Body of pancreas (tissue), 4 donors: Measurements from ENCODE around the gene NPW. TPM values are rescaled to one million over a fixed set of nuclear protein-coding genes. Genes with fewer than 3 reads are reported as not detected.

Experiments used
- ATAC-seq: fragments of 150-250 bp; one replicate; pipeline ENCODE4 v1.9.1; 2016
- DNase-seq, 4 donors: peaks; one replicate each; pipeline ENCODE4 v3.0.0-alpha.2; 2019
- H3K27ac ChIP-seq, 4 donors: fragments of 200-600 bp; sonication (generic); 1 replicate in 3 of 4; 2 replicates in 1 of 4; pipeline versions ENCODE4 v1.5.1 to v1.6.1; 2016 to 2019; ENCODE audit warnings: mild to moderate bottlenecking in 1 of 4, mixed read lengths in 1 of 4, moderate library complexity in 1 of 4
- H3K27me3 ChIP-seq, 2 donors: fragments of 200-600 bp; sonication (generic); one replicate each; pipeline ENCODE4 v1.6.0; 2016; ENCODE audit warnings: mild to moderate bottlenecking in 1 of 2
- H3K36me3 ChIP-seq, 2 donors: fragments of 200-600 bp; sonication (generic); replicated peaks in 1 of 2; 2 replicates each; pipeline ENCODE4 v1.5.1; 2016; ENCODE audit warnings: low read depth in 2 of 2; ENCODE audit not compliant: insufficient read depth in 1 of 2
- H3K4me1 ChIP-seq: fragments of 200-600 bp; sonication (generic); one replicate; pipeline ENCODE4 v1.6.0; 2016
- H3K4me3 ChIP-seq, 2 donors: fragments of 200-600 bp; sonication (generic); 1 replicate in 1 of 2; 2 replicates in 1 of 2; pipeline ENCODE4 v1.5.1; 2016 to 2019
- H3K9me3 ChIP-seq, 3 donors: fragments of 200-600 bp; sonication (generic); 1 replicate in 2 of 3; 2 replicates in 1 of 3; pipeline ENCODE4 v1.5.1; 2016
- CTCF ChIP-seq, 7 experiments: fragments of 450-650 bp in 4 of 7; fragments of 200-600 bp in 3 of 7; sonication (generic) in 3 of 7; IDR thresholded peaks; one replicate each; pipeline ENCODE4 v1.5.1; 2016 to 2019; ENCODE audit warnings: antibody characterized with exemption in 7 of 7
- POLR2A ChIP-seq, 3 donors: fragments of 450-650 bp; IDR thresholded peaks; one replicate each; pipeline ENCODE4 v1.6.1; 2016; ENCODE audit warnings: antibody characterized with exemption in 3 of 3, mild to moderate bottlenecking in 2 of 3
- WGBS, 2 donors: methylation state at CpG; one replicate each; pipeline ENCODE4 v1.1.5; 2017; 5-methylcytosine and 5-hydroxymethylcytosine counted together
- intact Hi-C: fragments of 100-400 bp; cut with DNase I; formaldehyde crosslinking; loops from one replicate; pipeline ENCODE4 v1.15.1; 2023
- total RNA-seq, 2 donors: library from RNA; depleted of rRNA; stranded (reverse); fragments of >200 nt; gene quantifications; one replicate each; pipeline ENCODE4 v1.1.0, GENCODE V29; 2016

NPW gene
- total RNA-seq, 2 donors from 2014 or later: not detected

DNA sequence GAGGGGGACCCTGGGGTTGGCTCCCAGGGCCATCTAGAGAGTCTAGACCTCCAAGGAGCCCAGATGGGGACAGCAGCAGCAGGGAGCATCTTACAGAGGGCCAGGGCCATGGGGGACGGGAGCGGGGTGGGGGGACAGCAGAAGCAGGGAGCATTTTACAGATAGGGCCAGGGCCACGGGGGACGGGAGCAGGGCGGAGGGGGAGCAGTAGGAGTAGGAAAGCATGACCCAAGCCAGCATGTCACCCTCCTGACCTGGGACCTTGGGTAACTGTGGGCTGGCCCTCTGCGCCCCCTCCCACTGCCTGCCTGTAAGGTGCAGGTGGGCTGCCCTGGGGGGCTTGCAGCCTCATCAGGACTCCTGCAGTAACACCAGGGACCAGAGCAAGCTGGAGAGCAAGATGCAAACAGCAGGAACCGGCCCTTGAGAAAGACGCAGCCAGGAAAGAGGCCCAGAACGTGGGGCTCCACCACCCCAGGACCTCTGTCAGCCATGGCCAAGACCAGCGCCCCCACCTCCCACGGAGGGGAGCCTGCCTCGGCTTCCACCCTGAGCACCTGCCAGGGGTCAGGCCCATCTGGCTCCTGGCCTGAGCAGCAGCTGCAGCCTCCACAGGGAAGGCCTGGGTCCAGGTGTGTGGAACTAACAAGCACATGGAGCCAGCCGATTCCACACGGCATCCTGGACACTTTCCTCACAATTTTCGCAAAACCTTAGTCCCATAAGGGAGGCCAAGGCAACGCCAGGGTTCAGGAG lies 12.3 kb upstream of the NPW start:
- Histone ChIP-seq H3K27me3 (no peaks in the 10 kb centered on the region), H3K4me3 (no peak overlapping the region), H3K9me3 (no peaks in the 10 kb centered on the region), H3K27ac (peak overlapping the region; percentile 33 to 96 (median 78)), H3K4me1 (peaks cover 66% of the 10 kb centered on the region), H3K36me3 (peaks cover under 1 to 3% of the 10 kb centered on the region in 2 donors)
- DNase-seq (peak in 3 of 4 donors; percentile 53 to 63 (median 58)), ATAC-seq (no peak)
- 43 to 55% methylated on average over 8 to 16 of the region's 16 CpGs for WGBS, 2 donors
- TF ChIP-seq CTCF (IDR thresholded peaks at IDR 0.05) (no peak), POLR2A (IDR thresholded peaks at IDR 0.05) (no peak)
- intact Hi-C loops: no loop called here

DNA sequence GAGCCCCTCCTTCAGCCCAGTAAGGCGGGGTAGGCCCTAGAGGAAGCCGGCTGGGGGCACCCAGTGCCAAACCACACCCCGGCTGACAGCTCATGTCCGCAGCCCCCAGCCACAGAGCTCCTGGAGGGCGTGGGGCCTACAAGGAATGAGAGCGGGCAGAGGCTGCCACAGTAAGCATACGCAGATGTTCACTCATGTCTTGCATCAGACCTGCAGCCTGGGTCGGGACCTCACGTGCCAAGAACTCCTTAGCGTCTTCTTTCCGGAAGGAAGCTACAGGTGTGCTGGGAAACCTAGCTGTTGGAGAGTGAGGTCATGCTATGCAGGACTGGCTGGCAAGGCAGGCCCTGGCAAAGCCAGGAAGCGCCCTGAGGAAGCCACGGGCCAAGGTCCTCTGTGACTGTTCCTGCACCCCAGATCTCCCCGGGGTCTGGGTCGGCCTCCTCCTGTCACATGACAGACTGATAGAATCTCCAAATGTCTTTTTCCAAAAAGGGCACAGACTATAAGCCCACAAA lies 11.5 kb upstream of the NPW start:
- no peaks in the 10 kb centered on the region for H3K9me3 ChIP-seq
- TF ChIP-seq POLR2A (IDR thresholded peaks at IDR 0.05) (peak; percentile 39 to 64 (median 44)), CTCF (IDR thresholded peaks at IDR 0.05) (no peak)
- 14 to 23% methylated on average over 6 to 15 of the region's 15 CpGs for WGBS, 2 donors
- ATAC-seq: peak; percentile 38
- no peaks in the 10 kb centered on the region for H3K36me3 ChIP-seq
- no peaks in the 10 kb centered on the region for H3K27me3 ChIP-seq
- DNase-seq: peak; percentile 66 to 86 (median 79)
- intact Hi-C loops: no loop called here
- peak overlapping the region; percentile 66 to 96 (median 90) for H3K27ac ChIP-seq
- peaks cover 66% of the 10 kb centered on the region for H3K4me1 ChIP-seq
- no peak overlapping the region for H3K4me3 ChIP-seq

DNA sequence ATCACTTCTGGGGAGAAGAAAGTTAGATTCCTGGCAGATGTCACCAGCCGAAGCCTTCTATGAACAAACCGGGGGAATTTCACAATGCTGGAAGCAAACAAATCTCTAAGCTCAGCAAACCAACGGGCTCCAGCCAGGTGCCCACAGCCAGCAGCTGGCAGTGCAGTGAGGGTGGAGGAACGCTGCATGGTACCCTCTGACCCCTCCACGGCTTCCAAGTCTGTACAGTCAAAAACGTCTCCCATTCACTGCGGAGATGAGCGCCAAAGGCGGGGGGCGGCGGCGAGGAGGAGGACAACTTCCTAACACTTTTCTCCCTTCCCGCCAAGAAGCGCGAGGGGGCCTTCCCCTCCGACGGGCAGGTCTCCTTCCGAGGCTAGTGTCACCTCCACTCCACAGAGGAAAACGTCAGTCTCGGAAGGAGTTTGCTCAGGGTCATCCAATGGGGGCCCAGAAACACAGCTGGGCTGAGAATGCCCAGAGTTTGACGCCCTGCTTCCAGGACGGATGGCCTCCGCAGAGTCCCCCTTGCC lies 10.9 kb upstream of the NPW start:
- ATAC-seq (peak; percentile 23), DNase-seq (peak in 3 of 4 donors; percentile 52 to 66 (median 61))
- Histone ChIP-seq H3K27ac (peak overlapping the region; percentile 89 to 96 (median 92)), H3K4me3 (peak overlapping the region; percentile 76 to 95), H3K4me1 (peaks cover 60% of the 10 kb centered on the region), H3K9me3 (no peaks in the 10 kb centered on the region), H3K36me3 (no peaks in the 10 kb centered on the region), H3K27me3 (no peaks in the 10 kb centered on the region)
- WGBS, 2 donors: 3% methylated on average over 12 to 23 of the region's 23 CpGs
- intact Hi-C loops: no loop called here
- TF ChIP-seq POLR2A (IDR thresholded peaks at IDR 0.05) (peak; percentile 14 to 63 (median 51)), CTCF (IDR thresholded peaks at IDR 0.05) (no peak)

- TF ChIP-seq CTCF (IDR thresholded peaks at IDR 0.05): no peak
- TF ChIP-seq POLR2A (IDR thresholded peaks at IDR 0.05): no peak
- ATAC-seq: peak; percentile 15
- WGBS, 2 donors: 0% methylated on average over 5 to 48 of the region's 55 CpGs
- intact Hi-C loops: no loop called here
- no peaks in the 10 kb centered on the region for H3K27me3 ChIP-seq
- H3K27ac ChIP-seq: peak overlapping the region; percentile 89 to 96 (median 92)
- H3K36me3 ChIP-seq: no peaks in the 10 kb centered on the region
- peak overlapping the region; percentile 76 to 95 for H3K4me3 ChIP-seq
- H3K4me1 ChIP-seq: peaks cover 54% of the 10 kb centered on the region
- peak in 1 of 4 donors; percentile 22 for DNase-seq
- no peaks in the 10 kb centered on the region for H3K9me3 ChIP-seq
Observed at GRCh38 chr16:2009164-2009711, 10.3 kb upstream of the NPW start.
